HEK293 (cell line): ENCODE results near the gene GID8.

Source experiments
- CTCF ChIA-PET: fragments of 350-600 bp; formaldehyde crosslinking; extraction: SDS; loops from one replicate; lab custom pipeline; 2021; ENCODE audit warnings: antibody characterized with exemption; lab: Yijun Ruan, JAX
- POLR2A ChIA-PET: fragments of 300-600 bp; formaldehyde crosslinking; extraction: SDS; loops from one replicate; lab custom pipeline; 2020; ENCODE audit warnings: antibody characterized with exemption, inconsistent platforms; lab: Yijun Ruan, JAX
- H3K27ac ChIP-seq: fragments of 200-500 bp; sonication (Bioruptor generic); 2 replicates; pipeline ENCODE4 v1.5.1; 2014; ENCODE audit warnings: low read depth, low read length, control low read depth, inconsistent platforms; ENCODE audit errors: extremely low read depth
- H3K36me3 ChIP-seq, 2 experiments: fragments of 200-500 bp in 1 of 2; sonication (Bioruptor generic) in 1 of 2; 1 replicate in 1 of 2; 2 replicates in 1 of 2; pipeline ENCODE4 v1.5.1; 2014 to 2017; ENCODE audit warnings: inconsistent platforms in 2 of 2, low read length in 2 of 2; ENCODE audit not compliant: control insufficient read depth in 2 of 2, insufficient read depth in 1 of 2
- H3K4me1 ChIP-seq: fragments of 200-500 bp; sonication (Bioruptor generic); 2 replicates; pipeline ENCODE4 v1.5.1; 2014; ENCODE audit warnings: mild to moderate bottlenecking, low read length, inconsistent platforms; ENCODE audit not compliant: control insufficient read depth, insufficient read depth
- H3K4me3 ChIP-seq: 2 replicates; pipeline ENCODE4 v1.5.1; 2011; ENCODE audit warnings: low read depth, mild to moderate bottlenecking, control low read depth, low read length, moderate library complexity
- H3K9me3 ChIP-seq: fragments of 200-500 bp; sonication (Bioruptor generic); 2 replicates; pipeline ENCODE4 v1.5.1; 2014; ENCODE audit warnings: low read depth, low read length, inconsistent platforms; ENCODE audit not compliant: control insufficient read depth, insufficient read depth
- KLF10 ChIP-seq: fragments of 450-650 bp; IDR thresholded peaks from 2 replicates; pipeline ENCODE4 v1.5.1; 2018; ENCODE audit warnings: missing biosample characterization, mild to moderate bottlenecking, missing genetic modification characterization
- SCRT2 ChIP-seq: fragments of 450-650 bp; formaldehyde crosslinking; IDR thresholded peaks from 2 replicates; pipeline ENCODE4 v1.5.1; 2016; ENCODE audit warnings: missing biosample characterization, missing genetic modification characterization
- ZIC2 ChIP-seq: fragments of 450-650 bp; formaldehyde crosslinking; IDR thresholded peaks from 2 replicates; pipeline ENCODE4 v1.5.1; 2016; ENCODE audit warnings: missing biosample characterization, missing genetic modification characterization
- ZNF121 ChIP-seq: fragments of 450-650 bp; formaldehyde crosslinking; IDR thresholded peaks from 2 replicates; pipeline ENCODE4 v1.5.1; 2016; ENCODE audit warnings: missing biosample characterization, missing genetic modification characterization
- ZNF223 ChIP-seq: fragments of 450-650 bp; formaldehyde crosslinking; IDR thresholded peaks from 2 replicates; pipeline ENCODE4 v1.5.1; 2016; ENCODE audit warnings: missing biosample characterization, missing genetic modification characterization
- ZNF433 ChIP-seq: fragments of 450-650 bp; formaldehyde crosslinking; IDR thresholded peaks from 2 replicates; pipeline ENCODE4 v1.5.1; 2016; ENCODE audit warnings: missing biosample characterization, missing genetic modification characterization, low read depth
- TF ChIP-seq, protein P1 (sequence below): fragments of 450-650 bp; formaldehyde crosslinking; IDR thresholded peaks from 2 replicates; pipeline ENCODE4 v1.5.1; 2017; ENCODE audit warnings: missing biosample characterization, missing genetic modification characterization
- TF ChIP-seq, protein P2 (sequence below): fragments of 450-650 bp; formaldehyde crosslinking; IDR thresholded peaks from 2 replicates; pipeline ENCODE4 v1.5.1; 2016; ENCODE audit warnings: missing biosample characterization, missing genetic modification characterization
- TF ChIP-seq, protein P3 (sequence below): fragments of 450-650 bp; formaldehyde crosslinking; IDR thresholded peaks from 2 replicates; pipeline ENCODE4 v1.5.1; 2016; ENCODE audit warnings: missing biosample characterization, missing genetic modification characterization

The GID8 gene

DNA sequence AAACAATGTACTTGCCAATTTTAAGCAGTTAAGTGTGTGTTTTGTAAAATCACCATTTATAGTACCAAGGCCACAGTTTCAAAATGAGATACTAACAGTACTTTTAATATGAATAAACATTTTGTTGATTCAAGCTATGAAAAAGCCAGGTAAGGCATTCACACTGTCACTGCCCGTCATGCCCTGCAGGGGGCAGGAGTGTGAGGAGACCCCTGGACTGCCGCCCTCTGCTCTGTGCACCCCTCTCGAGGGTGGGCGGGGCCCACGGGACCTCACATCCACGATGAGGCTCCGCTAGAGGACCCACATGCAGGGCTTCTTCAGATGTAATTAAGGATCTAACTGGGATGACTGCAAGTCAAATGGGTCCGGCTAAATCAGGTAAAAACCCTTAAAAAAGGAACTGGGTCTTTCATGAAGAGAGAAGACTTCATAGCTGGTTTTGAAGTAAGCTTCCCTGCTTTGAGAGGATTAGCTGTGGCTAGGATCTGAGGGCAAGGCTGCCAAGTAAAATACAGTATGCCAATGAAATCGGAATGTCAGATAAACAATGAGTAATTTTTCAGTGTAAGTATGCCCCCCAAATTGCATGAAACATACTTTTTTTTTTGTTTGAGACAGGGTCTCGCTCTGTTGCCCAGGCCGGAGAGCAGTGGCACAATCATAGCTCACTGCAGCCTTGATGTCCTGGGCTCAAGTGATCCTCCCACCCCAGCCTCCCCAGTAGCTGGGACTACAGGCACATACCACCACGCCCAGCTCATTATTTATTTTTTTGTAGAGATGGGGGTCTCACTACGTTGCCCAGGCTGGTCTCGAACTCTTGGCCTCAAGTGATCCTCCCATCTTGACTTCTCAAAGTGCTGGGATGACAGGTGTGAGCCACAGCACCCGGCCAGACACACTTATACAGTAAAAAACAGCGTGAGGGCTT is 30.3 kb upstream of the GID8 start:
- TF ChIP-seq, protein P1, sequence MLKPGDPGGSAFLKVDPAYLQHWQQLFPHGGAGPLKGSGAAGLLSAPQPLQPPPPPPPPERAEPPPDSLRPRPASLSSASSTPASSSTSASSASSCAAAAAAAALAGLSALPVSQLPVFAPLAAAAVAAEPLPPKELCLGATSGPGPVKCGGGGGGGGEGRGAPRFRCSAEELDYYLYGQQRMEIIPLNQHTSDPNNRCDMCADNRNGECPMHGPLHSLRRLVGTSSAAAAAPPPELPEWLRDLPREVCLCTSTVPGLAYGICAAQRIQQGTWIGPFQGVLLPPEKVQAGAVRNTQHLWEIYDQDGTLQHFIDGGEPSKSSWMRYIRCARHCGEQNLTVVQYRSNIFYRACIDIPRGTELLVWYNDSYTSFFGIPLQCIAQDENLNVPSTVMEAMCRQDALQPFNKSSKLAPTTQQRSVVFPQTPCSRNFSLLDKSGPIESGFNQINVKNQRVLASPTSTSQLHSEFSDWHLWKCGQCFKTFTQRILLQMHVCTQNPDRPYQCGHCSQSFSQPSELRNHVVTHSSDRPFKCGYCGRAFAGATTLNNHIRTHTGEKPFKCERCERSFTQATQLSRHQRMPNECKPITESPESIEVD (tag by site-specific recombination) = no peak
- TF ChIP-seq ZNF121 (tag by site-specific recombination) (peak; percentile 98), KLF10 (tag by site-specific recombination) (0 out of 2 replicates have a peak, but pooled peaks have one; percentile 29)
- TF ChIP-seq, protein P2, sequence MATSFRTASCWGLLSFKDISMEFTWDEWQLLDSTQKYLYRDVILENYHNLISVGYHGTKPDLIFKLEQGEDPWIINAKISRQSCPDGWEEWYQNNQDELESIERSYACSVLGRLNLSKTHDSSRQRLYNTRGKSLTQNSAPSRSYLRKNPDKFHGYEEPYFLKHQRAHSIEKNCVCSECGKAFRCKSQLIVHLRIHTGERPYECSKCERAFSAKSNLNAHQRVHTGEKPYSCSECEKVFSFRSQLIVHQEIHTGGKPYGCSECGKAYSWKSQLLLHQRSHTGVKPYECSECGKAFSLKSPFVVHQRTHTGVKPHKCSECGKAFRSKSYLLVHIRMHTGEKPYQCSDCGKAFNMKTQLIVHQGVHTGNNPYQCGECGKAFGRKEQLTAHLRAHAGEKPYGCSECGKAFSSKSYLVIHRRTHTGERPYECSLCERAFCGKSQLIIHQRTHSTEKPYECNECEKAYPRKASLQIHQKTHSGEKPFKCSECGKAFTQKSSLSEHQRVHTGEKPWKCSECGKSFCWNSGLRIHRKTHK (tag by site-specific recombination) = no peak
- TF ChIP-seq, protein P3, sequence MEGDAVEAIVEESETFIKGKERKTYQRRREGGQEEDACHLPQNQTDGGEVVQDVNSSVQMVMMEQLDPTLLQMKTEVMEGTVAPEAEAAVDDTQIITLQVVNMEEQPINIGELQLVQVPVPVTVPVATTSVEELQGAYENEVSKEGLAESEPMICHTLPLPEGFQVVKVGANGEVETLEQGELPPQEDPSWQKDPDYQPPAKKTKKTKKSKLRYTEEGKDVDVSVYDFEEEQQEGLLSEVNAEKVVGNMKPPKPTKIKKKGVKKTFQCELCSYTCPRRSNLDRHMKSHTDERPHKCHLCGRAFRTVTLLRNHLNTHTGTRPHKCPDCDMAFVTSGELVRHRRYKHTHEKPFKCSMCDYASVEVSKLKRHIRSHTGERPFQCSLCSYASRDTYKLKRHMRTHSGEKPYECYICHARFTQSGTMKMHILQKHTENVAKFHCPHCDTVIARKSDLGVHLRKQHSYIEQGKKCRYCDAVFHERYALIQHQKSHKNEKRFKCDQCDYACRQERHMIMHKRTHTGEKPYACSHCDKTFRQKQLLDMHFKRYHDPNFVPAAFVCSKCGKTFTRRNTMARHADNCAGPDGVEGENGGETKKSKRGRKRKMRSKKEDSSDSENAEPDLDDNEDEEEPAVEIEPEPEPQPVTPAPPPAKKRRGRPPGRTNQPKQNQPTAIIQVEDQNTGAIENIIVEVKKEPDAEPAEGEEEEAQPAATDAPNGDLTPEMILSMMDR (tag by site-specific recombination) = peak; percentile 41; the same call in 1 of the 2 replicates
- Histone ChIP-seq H3K36me3 (peaks cover 34 to 99% of the 10 kb centered on the region in 2 experiments), H3K9me3 (no peaks in the 10 kb centered on the region), H3K4me1 (no peaks in the 10 kb centered on the region), H3K4me3 (no peak overlapping the region), H3K27ac (no peak overlapping the region)
- CTCF ChIA-PET = interaction anchor here (0.6 to 3.1 kb wide), 14 partner anchors 9 to 139 kb away, joined by 3 to 27 read pairs (median 5); partner anchors contain the start of gene DIDO1
- POLR2A ChIA-PET = interaction anchor here (1.2 kb wide), 1 partner anchor 10 kb away, joined by 4 read pairs; no protein-coding TSS in a partner anchor

DNA sequence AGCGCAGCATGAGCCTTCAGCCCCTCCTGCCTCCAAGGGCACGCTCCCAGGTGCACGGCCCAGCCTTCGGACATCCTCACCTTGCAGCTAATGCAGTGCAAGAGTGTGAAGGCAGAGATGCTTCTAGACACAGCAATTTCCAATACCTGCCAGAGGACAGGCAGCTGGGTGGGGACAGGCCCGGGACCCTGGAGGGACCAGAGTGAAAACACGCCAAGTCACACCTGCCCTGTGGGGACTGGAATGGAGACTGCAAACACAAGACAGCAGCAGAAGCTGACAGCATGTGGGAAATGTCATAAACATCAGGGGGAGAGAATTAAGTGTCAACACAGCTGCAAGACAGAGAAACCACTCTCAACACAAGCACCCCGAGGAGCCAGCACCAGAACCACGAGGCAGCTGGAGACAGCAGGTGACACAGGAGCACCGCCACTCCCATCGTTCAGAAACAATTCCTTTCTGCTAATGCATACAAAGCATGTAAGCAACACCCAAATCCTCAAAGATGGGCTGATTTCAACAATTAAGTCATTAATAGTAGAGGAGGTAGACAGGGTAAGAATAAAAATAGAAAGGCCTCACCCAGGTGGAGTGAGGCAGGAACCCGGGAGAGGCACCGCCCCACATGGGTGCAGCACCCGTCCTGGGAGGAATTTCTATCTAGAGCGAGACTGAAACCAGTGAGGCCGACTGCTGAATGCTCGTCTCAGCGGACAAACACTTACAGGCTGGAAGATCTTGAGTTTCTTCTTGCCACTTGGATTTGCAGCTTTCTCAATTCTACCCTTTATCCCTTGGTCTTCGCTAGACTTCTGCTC is 28.8 kb upstream of the GID8 start:
- H3K36me3 ChIP-seq = peaks cover 36 to 93% of the 10 kb centered on the region in 2 experiments
- peaks cover 2% of the 10 kb centered on the region; the same call in 1 of the 2 replicates for H3K4me1 ChIP-seq
- CTCF ChIA-PET = interaction anchor here (1.3 to 3.1 kb wide), 6 partner anchors 9 to 99 kb away, joined by 3 to 27 read pairs (median 9); partner anchors contain the start of gene DIDO1
- TF ChIP-seq ZNF223 (tag by site-specific recombination) = no peak
- TF ChIP-seq ZIC2 = peak; percentile 82
- no peak overlapping the region for H3K4me3 ChIP-seq
- H3K27ac ChIP-seq = no peak overlapping the region
- H3K9me3 ChIP-seq = no peaks in the 10 kb centered on the region
- POLR2A ChIA-PET = interaction anchor here (1.2 kb wide), 1 partner anchor 11 kb away, joined by 4 read pairs; no protein-coding TSS in a partner anchor

DNA sequence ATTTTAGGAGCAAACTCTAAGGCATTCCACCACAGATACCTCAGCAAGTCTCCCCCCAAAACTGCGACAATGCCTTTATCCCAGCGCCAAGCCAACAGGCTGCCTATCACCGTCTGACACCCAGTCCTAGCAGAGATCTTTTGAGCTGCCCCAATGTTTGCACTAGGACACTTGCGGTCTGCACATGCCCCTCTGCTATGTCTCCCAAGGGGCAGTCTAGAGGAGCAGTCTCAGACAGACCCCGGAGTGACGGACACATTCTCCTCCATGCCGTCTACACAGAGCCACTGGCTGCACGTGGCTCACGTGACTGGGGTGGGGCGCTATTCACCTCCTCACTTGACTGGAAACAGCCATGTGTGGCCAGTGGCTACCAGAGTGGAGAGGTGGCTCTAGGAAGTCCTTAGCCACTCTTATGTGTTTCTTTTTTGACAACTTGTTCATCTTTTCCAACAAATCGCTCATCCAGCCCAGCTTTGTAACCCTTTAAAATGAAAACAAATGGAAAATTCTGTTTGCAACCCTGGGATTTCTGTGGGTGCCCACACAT is 27.7 kb upstream of the GID8 start:
- ChIA-PET POLR2A (no interaction called here), CTCF (interaction anchor here (1.3 to 1.5 kb wide), 3 partner anchors 10 to 98 kb away, joined by 3 to 5 read pairs (median 3); no protein-coding TSS in a partner anchor)
- peaks cover 32 to 81% of the 10 kb centered on the region in 2 experiments for H3K36me3 ChIP-seq
- no peak overlapping the region for H3K4me3 ChIP-seq
- TF ChIP-seq ZNF433 (tag by site-specific recombination) = no peak
- TF ChIP-seq SCRT2 (tag by site-specific recombination) = peak; percentile 34; the same call in 1 of the 2 replicates
- H3K27ac ChIP-seq = no peak overlapping the region
- no peaks in the 10 kb centered on the region for H3K9me3 ChIP-seq
- peaks cover 9% of the 10 kb centered on the region for H3K4me1 ChIP-seq
